ENCODE data around the gene USP15. TPM values are rescaled to one million over a fixed set of nuclear protein-coding genes. Genes with fewer than 3 reads are reported as not detected.

Gene USP15
- total and polyA plus RNA-seq, 2 experiments from 2014 or later = 20.6 to 42.4 TPM

DNA sequence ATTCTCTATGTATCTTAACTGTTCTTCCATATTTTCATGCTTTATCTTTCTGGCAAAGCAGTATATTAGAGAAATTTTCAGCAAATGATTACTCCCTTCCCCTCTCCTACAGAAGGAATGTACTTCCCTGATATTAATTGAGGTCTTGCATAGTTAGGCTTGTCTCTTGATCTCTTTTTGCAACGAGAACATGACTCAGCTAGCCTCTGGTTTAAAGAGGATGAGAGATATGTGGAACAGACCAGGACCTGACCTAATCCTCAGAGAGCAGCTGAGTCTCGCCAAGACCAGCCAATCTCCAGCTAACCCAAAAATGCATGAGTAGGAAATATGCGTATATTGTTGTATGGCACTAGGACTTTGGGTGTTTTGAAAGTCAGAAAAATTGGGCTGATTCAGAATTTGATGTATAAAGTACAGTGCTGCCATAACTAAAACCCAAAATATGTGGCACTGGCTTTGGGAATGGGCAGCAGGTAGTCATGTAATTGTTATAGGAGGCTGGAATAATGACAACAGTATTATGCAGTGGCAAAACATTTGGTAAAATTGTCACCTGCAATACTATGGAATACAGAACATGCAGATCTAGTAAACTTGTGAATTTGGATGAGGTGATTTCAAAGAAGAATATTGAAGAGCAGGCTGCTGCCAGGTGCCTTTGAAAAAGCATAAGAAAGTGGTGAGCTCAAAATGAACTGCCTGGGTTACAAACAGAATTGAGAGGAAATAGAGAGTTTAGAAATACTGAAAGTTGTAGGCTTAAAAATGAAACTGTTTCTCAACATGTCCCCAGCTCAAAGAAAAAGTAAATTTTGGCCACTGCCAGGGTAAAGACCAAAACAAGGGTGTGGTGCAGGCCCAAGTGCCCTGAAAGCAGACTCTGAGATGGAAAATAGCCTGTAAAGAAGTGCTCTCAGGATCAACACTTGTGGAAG is 9.3 kb upstream of the USP15 start:
- H3K79me2 ChIP-seq = no peaks in the 10 kb centered on the region
- H3K9me2 ChIP-seq (replicated peaks; ENCODE audit: insufficient read depth) = no peaks in the 10 kb centered on the region
- no peak for DNase-seq (ENCODE audit: low spot score)
- no peak for TF ChIP-seq EZH2phosphoT487 (IDR thresholded peaks at IDR 0.05; ENCODE audit: low read depth, severe bottlenecking, unreplicated experiment)
- TF ChIP-seq EZH2 (IDR thresholded peaks at IDR 0.05; ENCODE audit: borderline replicate concordance) = no peak
- TF ChIP-seq, protein P1, sequence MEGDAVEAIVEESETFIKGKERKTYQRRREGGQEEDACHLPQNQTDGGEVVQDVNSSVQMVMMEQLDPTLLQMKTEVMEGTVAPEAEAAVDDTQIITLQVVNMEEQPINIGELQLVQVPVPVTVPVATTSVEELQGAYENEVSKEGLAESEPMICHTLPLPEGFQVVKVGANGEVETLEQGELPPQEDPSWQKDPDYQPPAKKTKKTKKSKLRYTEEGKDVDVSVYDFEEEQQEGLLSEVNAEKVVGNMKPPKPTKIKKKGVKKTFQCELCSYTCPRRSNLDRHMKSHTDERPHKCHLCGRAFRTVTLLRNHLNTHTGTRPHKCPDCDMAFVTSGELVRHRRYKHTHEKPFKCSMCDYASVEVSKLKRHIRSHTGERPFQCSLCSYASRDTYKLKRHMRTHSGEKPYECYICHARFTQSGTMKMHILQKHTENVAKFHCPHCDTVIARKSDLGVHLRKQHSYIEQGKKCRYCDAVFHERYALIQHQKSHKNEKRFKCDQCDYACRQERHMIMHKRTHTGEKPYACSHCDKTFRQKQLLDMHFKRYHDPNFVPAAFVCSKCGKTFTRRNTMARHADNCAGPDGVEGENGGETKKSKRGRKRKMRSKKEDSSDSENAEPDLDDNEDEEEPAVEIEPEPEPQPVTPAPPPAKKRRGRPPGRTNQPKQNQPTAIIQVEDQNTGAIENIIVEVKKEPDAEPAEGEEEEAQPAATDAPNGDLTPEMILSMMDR (IDR thresholded peaks at IDR 0.05; ENCODE audit: poor library complexity) = no peak
- H3K27me3 ChIP-seq = no peaks in the 10 kb centered on the region
- no peaks in the 10 kb centered on the region for H3K9me3 ChIP-seq (ENCODE audit: low read depth)
- no peak overlapping the region for H2AFZ ChIP-seq
- H4K20me1 ChIP-seq (ENCODE audit: insufficient read depth, poor library complexity, severe bottlenecking) = no peaks in the 10 kb centered on the region
- no peak overlapping the region for H3K27ac ChIP-seq
- no peaks in the 10 kb centered on the region for H3K4me1 ChIP-seq (ENCODE audit: insufficient read depth)
- no peak overlapping the region for H3K4me2 ChIP-seq
- WGBS (ENCODE audit: low lambda C conversion rate, missing lambda C conversion rate) = 66% methylated on average over 3 of the region's 3 CpGs
- no peaks in the 10 kb centered on the region for H3K36me3 ChIP-seq (replicated peaks; ENCODE audit: insufficient read depth, low read depth)
- no peak overlapping the region for H3K4me3 ChIP-seq

DNA sequence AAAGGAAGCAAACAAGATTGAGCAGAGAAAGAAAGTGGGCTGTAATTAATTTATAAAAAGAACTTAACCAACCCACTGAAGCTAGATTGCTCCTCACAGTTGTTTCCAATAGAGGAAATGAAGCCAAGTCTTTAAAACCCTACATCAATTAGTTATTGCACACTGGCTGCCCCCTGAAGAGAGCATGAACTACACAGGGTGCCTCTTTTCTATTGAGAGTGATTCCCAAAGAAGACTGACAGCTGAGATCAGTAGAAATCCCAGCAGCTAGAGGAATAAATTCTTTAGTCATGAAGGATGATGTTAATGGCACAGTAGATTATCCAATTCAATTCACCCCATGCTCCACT is 8.6 kb upstream of the USP15 start:
- Histone ChIP-seq H3K4me1 (ENCODE audit: insufficient read depth) (no peaks in the 10 kb centered on the region), H3K4me2 (no peak overlapping the region), H3K27me3 (no peaks in the 10 kb centered on the region), H3K9me2 (replicated peaks; ENCODE audit: insufficient read depth) (no peaks in the 10 kb centered on the region), H3K27ac (no peak overlapping the region), H3K36me3 (replicated peaks; ENCODE audit: insufficient read depth, low read depth) (no peaks in the 10 kb centered on the region), H4K20me1 (ENCODE audit: insufficient read depth, poor library complexity, severe bottlenecking) (no peaks in the 10 kb centered on the region), H2AFZ (no peak overlapping the region), H3K9me3 (ENCODE audit: low read depth) (no peaks in the 10 kb centered on the region), H3K79me2 (no peaks in the 10 kb centered on the region), H3K4me3 (no peak overlapping the region)
- TF ChIP-seq, protein P1 (IDR thresholded peaks at IDR 0.05; ENCODE audit: poor library complexity) = no peak
- TF ChIP-seq EZH2phosphoT487 (IDR thresholded peaks at IDR 0.05; ENCODE audit: low read depth, severe bottlenecking, unreplicated experiment) (no peak), EZH2 (IDR thresholded peaks at IDR 0.05; ENCODE audit: borderline replicate concordance) (no peak)
- no peak for DNase-seq (ENCODE audit: low spot score)

DNA sequence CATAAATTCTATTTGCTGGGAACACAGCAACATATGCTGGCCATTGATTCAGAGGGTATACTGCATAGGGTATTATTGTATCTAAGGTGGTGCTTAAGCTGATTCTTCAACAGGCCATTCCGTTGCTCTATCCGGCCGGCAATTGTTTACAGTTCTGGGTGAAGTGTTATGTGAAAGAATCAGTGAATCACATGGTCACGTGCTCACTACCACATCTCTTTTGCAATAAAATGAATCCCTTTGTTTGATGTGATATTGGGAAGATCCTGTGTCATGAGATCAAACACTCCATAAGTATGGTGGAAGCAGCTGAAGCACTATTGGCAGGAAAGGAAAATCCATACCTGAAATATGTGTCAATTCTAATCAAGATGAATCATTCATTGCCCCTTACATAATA is 7.6 kb upstream of the USP15 start:
- Histone ChIP-seq H3K27ac (no peak overlapping the region), H3K9me2 (replicated peaks; ENCODE audit: insufficient read depth) (no peaks in the 10 kb centered on the region), H3K9me3 (ENCODE audit: low read depth) (no peaks in the 10 kb centered on the region), H3K36me3 (replicated peaks; ENCODE audit: insufficient read depth, low read depth) (no peaks in the 10 kb centered on the region), H4K20me1 (ENCODE audit: insufficient read depth, poor library complexity, severe bottlenecking) (no peaks in the 10 kb centered on the region), H3K79me2 (no peaks in the 10 kb centered on the region), H3K4me3 (no peak overlapping the region), H3K4me2 (no peak overlapping the region), H2AFZ (no peak overlapping the region), H3K4me1 (ENCODE audit: insufficient read depth) (no peaks in the 10 kb centered on the region), H3K27me3 (no peaks in the 10 kb centered on the region)
- 72% methylated on average over 4 of the region's 4 CpGs for WGBS (ENCODE audit: low lambda C conversion rate, missing lambda C conversion rate)
- TF ChIP-seq EZH2 (IDR thresholded peaks at IDR 0.05; ENCODE audit: borderline replicate concordance) (no peak), EZH2phosphoT487 (IDR thresholded peaks at IDR 0.05; ENCODE audit: low read depth, severe bottlenecking, unreplicated experiment) (no peak)
- TF ChIP-seq, protein P1 (IDR thresholded peaks at IDR 0.05; ENCODE audit: poor library complexity) = no peak
- DNase-seq (ENCODE audit: low spot score) = no peak
